GM21390 (cell line): Measurements from ENCODE around the gene SYNC.

Source experiments
- ATAC-seq: cut with Tn5 transposase; IDR thresholded peaks from one replicate; pipeline ENCODE4 v1.9.1; 2021; ENCODE audit not compliant: unreplicated experiment

SYNC gene

DNA sequence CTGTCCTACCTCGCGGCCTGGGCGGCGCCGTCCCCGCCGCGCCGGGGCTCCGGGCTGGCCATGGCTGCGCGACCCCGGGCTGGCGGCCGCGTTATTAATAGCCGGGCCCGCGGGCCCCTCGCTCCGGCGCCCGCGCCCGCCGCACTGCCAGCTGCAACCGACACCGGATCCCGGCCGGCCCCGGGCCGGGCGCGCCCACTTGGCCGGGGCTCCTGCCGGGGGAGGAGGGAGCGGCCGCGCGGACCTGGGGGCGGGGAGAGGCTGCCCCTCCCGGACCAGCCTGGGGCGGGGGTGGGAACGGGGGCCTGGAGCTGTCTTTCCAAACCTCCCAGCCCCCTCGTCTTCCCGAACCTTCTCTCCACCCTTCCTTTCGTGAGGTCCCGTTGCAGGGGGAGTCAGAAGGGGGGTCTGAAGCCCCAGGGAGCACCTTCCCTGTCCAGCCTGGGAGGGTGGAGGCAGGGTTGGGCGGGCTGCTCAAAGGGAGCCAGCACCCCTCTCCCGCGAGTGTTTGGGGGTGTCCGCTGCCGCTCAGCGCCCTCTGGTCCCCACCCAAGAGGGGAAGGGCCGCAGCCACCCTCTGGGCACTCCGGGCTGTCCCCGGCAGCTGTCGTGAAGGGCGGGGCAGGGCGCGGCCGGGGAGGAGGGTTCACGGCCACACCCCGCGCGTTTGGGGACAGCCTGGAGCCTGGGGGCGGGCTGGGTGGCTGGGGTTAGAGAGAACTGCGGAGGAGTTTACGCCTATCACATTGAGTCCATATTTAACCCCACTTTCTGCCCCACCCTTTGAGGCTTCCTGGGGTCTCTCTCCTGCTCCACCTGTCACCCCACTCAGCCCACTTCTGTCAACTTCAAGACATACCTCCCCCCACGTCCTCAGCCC, at the start of gene SYNC:
SYNC (minus strand) TSS at position 172 of the 880 bp plus-strand sequence; CDS start at position 62, 110 bp downstream.
- no peak for ATAC-seq

- ATAC-seq: no peak
Observed at GRCh38 chr1:32749771-32750170, 47.2 kb upstream of the SYNC start.

GRCh38 chr1:32749332-32749731, 46.8 kb upstream of the SYNC start:
- ATAC-seq: no peak

DNA sequence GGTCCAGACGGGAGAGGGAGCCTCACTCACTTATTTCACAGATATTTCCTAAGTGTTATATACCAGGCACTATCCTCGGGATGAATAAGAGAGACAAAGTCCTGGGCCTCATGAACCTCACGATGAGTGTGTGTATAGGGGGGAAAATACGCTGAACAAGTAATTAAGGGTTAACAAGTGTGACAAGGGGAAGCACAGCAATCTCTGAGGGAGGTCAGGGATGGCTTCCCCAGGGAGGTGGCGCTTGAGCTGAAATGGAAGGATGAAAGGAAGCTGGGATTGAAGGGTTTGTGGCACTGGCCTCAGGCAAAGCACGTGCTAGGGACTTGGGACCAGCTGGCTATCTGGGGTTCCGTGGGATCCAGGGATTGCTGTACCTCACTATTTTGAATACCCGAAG, 46.4 kb upstream of the SYNC start:
- ATAC-seq: no peak

DNA sequence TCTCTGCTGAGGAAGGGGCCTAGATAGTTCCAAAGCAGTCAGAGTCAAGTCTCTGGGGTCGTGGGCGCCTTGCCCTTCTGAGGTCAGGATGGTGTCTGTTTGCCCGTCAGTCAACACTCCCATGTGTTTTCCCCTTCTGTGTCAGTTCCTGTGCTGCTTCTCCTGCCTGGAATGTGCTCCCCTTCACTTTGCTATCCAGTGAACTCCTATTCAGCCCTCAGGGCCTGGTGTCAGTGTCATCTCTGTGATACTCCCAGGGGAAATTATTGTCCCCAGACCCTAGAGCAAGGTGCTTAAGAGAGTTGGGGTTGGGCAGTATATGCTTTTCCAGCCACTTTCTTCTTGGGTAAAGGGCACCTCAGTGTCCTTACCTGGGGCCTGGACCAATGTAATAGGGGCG, 45.8 kb upstream of the SYNC start:
- no peak for ATAC-seq

- no peak for ATAC-seq
Observed at GRCh38 chr1:32746130-32746529, 43.6 kb upstream of the SYNC start.

DNA sequence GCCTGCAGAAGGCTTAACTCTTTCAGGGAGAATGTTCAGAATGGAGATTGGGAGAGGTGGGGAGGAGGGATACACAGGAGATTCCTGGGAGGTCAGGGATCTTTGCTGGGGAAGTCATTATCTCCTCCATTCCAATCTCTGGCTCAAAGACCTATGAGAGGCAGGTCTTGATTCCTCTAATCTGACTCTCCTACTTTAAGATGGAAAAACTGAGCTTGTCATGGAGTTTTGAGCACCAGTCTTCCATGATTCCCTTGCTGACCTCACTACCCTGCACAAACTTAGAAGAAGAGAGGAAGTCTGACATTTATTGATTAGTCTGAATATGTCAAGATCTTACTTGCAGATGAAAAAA, 41.5 kb upstream of the SYNC start:
- no peak for ATAC-seq

GRCh38 chr1:32743380-32744070, 41.0 kb upstream of the SYNC start:
- no peak for ATAC-seq

GRCh38 chr1:32742956-32743355, 40.4 kb upstream of the SYNC start:
- ATAC-seq: no peak

- no peak for ATAC-seq
Observed at GRCh38 chr1:32742199-32742947, 39.8 kb upstream of the SYNC start.

- no peak for ATAC-seq
Observed at GRCh38 chr1:32741413-32742198, 39.0 kb upstream of the SYNC start.

DNA sequence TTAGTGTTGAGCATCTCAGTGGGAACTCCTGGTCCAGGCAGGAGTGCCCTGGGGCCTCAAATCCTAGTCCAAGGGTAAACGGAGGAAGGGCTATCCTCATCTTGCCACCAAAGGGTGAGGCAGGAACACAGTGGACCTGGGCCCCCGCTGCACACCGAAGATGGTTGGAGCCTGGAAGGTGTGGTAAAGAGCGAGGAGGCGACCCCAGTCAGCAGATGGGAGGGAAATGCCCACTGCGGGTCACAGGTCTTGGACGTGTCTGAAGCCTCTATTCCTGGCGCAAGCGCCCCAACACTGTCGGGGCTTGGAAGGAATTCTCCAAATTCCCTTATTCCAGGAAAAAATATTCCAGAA, 38.5 kb upstream of the SYNC start:
- ATAC-seq: no peak

DNA sequence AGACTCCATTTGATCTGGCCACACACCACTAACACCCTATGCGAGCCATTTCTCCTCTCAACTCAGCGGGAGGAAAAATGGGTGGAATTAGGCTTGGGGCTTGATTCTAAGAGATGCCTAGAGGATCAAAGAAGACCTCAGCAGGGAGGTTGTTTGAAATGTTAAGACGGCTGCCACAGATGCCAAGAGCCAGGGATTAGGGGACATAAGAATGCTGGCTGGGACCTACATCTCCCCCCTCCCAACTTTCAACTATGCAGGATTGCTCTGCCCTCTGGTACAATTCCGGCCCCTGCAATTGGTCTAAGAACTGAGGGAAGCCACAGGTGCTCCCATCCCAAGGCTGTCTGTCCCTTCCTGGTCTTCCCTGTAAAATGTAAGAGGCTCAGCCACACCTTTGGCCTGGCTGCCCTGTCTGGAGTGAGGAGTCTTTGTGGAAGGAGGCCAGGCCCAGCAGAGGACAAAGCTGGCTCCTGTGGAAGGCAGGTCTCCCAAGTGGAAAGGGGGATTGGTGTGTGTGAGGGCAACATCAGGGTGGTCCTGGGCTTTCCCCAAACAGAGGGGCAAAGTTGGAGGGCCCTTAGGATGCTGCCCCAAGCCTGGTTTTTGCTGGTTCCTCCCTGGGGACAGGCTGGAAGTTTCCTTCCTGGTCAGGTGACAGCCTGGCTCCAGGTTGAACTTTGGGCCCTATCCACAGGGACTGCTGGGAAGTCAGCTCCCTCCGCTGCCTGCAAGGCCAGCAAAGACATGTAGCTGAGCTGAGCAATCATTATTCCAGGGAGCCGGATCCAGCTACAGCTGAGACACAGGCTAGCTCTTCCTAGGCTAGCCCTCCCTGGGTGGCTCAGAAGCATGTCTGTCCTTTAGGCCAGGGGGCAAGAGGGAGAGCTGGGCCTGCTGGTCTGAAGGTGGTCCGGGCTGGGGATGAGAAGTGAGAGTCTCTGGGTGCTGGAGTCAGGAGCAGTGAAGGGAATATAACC, 34.5 kb upstream of the SYNC start:
- no peak for ATAC-seq

GRCh38 chr1:32733582-32734321, 31.2 kb upstream of the SYNC start:
- ATAC-seq: no peak

GRCh38 chr1:32729254-32730046, 26.9 kb upstream of the SYNC start:
- ATAC-seq: no peak

GRCh38 chr1:32728413-32729077, 26.0 kb upstream of the SYNC start:
- no peak for ATAC-seq

GRCh38 chr1:32727876-32728275, 25.3 kb upstream of the SYNC start:
- no peak for ATAC-seq

- no peak for ATAC-seq
Observed at GRCh38 chr1:32725615-32725982, 23.0 kb upstream of the SYNC start.
